ENCODE results near the gene TMEM95. TPM values are rescaled to one million over a fixed set of nuclear protein-coding genes. Genes with fewer than 3 reads are reported as not detected.

The TMEM95 gene
- total RNA-seq, 3 donors from 2014 or later (not counting 1 experiment from before 2014, with no cell fraction given) = not detected

- TF ChIP-seq CTCF (IDR thresholded peaks at IDR 0.05) = no peak
- ATAC-seq (no peak), DNase-seq (no peak)
- Histone ChIP-seq H3K36me3 (ENCODE audit: control insufficient read depth, insufficient read depth, low read length) (peaks cover 49% of the 10 kb centered on the region), H3K27ac (ENCODE audit: low read length) (no peak overlapping the region), H3K9me3 (ENCODE audit: control insufficient read depth, insufficient read depth, low read length) (no peaks in the 10 kb centered on the region), H3K4me3 (ENCODE audit: low read length) (no peak overlapping the region), H3K4me1 (ENCODE audit: control insufficient read depth, insufficient read depth, low read length) (peaks cover 26% of the 10 kb centered on the region), H3K27me3 (ENCODE audit: control insufficient read depth, insufficient read depth, low read length) (no peaks in the 10 kb centered on the region)
- no peaks in the 10 kb centered on the region for H3K36me3 Mint-ChIP-seq
- intact Hi-C loops (cut with micrococcal nuclease) = no loop called here
- peak overlapping the region in 1 of 2 donors; percentile 56 for H3K27ac Mint-ChIP-seq
- peaks cover 8 to 25% of the 10 kb centered on the region in 2 donors for H3K4me1 Mint-ChIP-seq
- 95% methylated on average over 13 of the region's 13 CpGs for WGBS (ENCODE audit: insufficient coverage)
- peak overlapping the region; percentile 55 for H3K4me3 Mint-ChIP-seq
- no peaks in the 10 kb centered on the region for H3K27me3 Mint-ChIP-seq (ENCODE audit: low read depth in 2 of 2)
- H3K9me3 Mint-ChIP-seq = no peaks in the 10 kb centered on the region
Measured at GRCh38 chr17:7318121-7318860, 36.7 kb upstream of the TMEM95 start.

- Histone ChIP-seq H3K27me3 (ENCODE audit: control insufficient read depth, insufficient read depth, low read length) (no peaks in the 10 kb centered on the region), H3K9me3 (ENCODE audit: control insufficient read depth, insufficient read depth, low read length) (no peaks in the 10 kb centered on the region), H3K36me3 (ENCODE audit: control insufficient read depth, insufficient read depth, low read length) (peaks cover 51% of the 10 kb centered on the region), H3K27ac (ENCODE audit: low read length) (no peak overlapping the region), H3K4me1 (ENCODE audit: control insufficient read depth, insufficient read depth, low read length) (peaks cover 6% of the 10 kb centered on the region), H3K4me3 (ENCODE audit: low read length) (no peak overlapping the region)
- 96% methylated on average over 15 of the region's 15 CpGs for WGBS (ENCODE audit: insufficient coverage)
- intact Hi-C loops (cut with micrococcal nuclease) = no loop called here
- no peak for TF ChIP-seq CTCF (IDR thresholded peaks at IDR 0.05)
- Mint-ChIP-seq H3K27me3 (ENCODE audit: low read depth in 2 of 2) (no peaks in the 10 kb centered on the region), H3K36me3 (no peaks in the 10 kb centered on the region), H3K4me1 (peaks cover 0 to 5% of the 10 kb centered on the region in 2 donors), H3K27ac (no peak overlapping the region), H3K4me3 (no peak overlapping the region), H3K9me3 (no peaks in the 10 kb centered on the region)
- ATAC-seq (no peak), DNase-seq (no peak)
Measured at GRCh38 chr17:7321466-7321865, 33.5 kb upstream of the TMEM95 start.

GRCh38 chr17:7322520-7323194, 32.3 kb upstream of the TMEM95 start:
- Histone ChIP-seq H3K4me1 (ENCODE audit: control insufficient read depth, insufficient read depth, low read length) (peaks cover 6% of the 10 kb centered on the region), H3K27ac (ENCODE audit: low read length) (no peak overlapping the region), H3K4me3 (ENCODE audit: low read length) (no peak overlapping the region), H3K9me3 (ENCODE audit: control insufficient read depth, insufficient read depth, low read length) (no peaks in the 10 kb centered on the region), H3K36me3 (ENCODE audit: control insufficient read depth, insufficient read depth, low read length) (peaks cover 49% of the 10 kb centered on the region), H3K27me3 (ENCODE audit: control insufficient read depth, insufficient read depth, low read length) (no peaks in the 10 kb centered on the region)
- H3K4me1 Mint-ChIP-seq = peaks cover 0 to 13% of the 10 kb centered on the region in 2 donors
- intact Hi-C loops (cut with micrococcal nuclease) = no loop called here
- no peak overlapping the region for H3K27ac Mint-ChIP-seq
- ATAC-seq (no peak), DNase-seq (no peak)
- 97% methylated on average over 22 of the region's 22 CpGs for WGBS (ENCODE audit: insufficient coverage)
- H3K4me3 Mint-ChIP-seq = no peak overlapping the region
- no peaks in the 10 kb centered on the region for H3K36me3 Mint-ChIP-seq
- H3K9me3 Mint-ChIP-seq = no peaks in the 10 kb centered on the region
- H3K27me3 Mint-ChIP-seq (ENCODE audit: low read depth in 2 of 2) = no peaks in the 10 kb centered on the region
- no peak for TF ChIP-seq CTCF (IDR thresholded peaks at IDR 0.05)

Measured in natural killer cell (primary cell).